Fibroblast of villous mesenchyme (primary cell): ENCODE measurements around the gene ZNF668. TPM values are rescaled to one million over a fixed set of nuclear protein-coding genes. Genes with fewer than 3 reads are reported as not detected.

Experiments
- DNase-seq: peaks from one replicate; pipeline ENCODE4 v3.0.0-alpha.2; 2010; ENCODE audit warnings: low read depth
- H3K4me3 ChIP-seq: 2 replicates; pipeline ENCODE4 v1.5.1; 2011; ENCODE audit warnings: low read depth, mild to moderate bottlenecking, low read length
- total RNA-seq: library from RNA; depleted of rRNA; stranded (reverse); fragments of >200 nt; gene quantifications from 2 replicates; pipeline ENCODE4 v1.2.3, GENCODE V29; 2012
- TF ChIP-seq, protein P1 (sequence below): IDR thresholded peaks from 2 replicates; pipeline ENCODE4 v1.5.1; 2012; ENCODE audit warnings: low read depth, mild to moderate bottlenecking, low read length; ENCODE audit not compliant: insufficient read depth

Gene ZNF668
- total RNA-seq, 1 donor = 16.0 TPM

- no peak overlapping the region for H3K4me3 ChIP-seq
- DNase-seq = no peak
- TF ChIP-seq, protein P1, sequence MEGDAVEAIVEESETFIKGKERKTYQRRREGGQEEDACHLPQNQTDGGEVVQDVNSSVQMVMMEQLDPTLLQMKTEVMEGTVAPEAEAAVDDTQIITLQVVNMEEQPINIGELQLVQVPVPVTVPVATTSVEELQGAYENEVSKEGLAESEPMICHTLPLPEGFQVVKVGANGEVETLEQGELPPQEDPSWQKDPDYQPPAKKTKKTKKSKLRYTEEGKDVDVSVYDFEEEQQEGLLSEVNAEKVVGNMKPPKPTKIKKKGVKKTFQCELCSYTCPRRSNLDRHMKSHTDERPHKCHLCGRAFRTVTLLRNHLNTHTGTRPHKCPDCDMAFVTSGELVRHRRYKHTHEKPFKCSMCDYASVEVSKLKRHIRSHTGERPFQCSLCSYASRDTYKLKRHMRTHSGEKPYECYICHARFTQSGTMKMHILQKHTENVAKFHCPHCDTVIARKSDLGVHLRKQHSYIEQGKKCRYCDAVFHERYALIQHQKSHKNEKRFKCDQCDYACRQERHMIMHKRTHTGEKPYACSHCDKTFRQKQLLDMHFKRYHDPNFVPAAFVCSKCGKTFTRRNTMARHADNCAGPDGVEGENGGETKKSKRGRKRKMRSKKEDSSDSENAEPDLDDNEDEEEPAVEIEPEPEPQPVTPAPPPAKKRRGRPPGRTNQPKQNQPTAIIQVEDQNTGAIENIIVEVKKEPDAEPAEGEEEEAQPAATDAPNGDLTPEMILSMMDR = no peak
Observed at GRCh38 chr16:31113121-31114120, 39.4 kb upstream of the ZNF668 start.

GRCh38 chr16:31112711-31113110 lies 38.7 kb upstream of the ZNF668 start:
- no peak overlapping the region for H3K4me3 ChIP-seq
- TF ChIP-seq, protein P1 = no peak
- no peak for DNase-seq

DNA sequence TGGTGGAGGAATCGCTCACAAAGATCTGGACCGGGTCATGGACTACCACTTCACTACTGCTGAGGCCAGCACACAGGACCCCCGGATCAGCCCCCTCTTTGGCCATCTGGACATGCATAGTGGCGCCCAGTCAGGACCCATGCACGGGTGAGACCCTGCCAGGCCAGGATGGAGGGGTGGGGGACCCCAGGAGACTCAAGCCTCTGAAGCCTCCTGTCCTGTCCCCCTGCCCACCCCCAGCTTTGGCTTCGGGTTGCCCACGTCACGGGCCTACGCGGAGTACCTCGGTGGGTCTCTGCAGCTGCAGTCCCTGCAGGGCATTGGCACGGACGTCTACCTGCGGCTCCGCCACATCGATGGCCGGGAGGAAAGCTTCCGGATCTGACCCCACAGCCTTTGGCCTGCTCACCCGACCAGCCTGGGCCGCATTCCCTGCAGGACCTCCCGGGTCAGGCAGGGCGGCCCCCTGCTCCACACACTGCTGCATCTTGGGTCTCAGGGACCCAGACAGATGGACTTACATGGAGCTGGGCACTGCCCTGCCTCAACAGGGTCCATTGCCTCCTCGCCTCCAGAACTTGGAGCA lies 37.9 kb upstream of the ZNF668 start:
- TF ChIP-seq, protein P1 = no peak
- no peak for DNase-seq
- H3K4me3 ChIP-seq = no peak overlapping the region

- no peak for DNase-seq
- TF ChIP-seq, protein P1 = no peak
- no peak overlapping the region for H3K4me3 ChIP-seq
Observed at GRCh38 chr16:31110106-31111034, 36.3 kb upstream of the ZNF668 start.

DNA sequence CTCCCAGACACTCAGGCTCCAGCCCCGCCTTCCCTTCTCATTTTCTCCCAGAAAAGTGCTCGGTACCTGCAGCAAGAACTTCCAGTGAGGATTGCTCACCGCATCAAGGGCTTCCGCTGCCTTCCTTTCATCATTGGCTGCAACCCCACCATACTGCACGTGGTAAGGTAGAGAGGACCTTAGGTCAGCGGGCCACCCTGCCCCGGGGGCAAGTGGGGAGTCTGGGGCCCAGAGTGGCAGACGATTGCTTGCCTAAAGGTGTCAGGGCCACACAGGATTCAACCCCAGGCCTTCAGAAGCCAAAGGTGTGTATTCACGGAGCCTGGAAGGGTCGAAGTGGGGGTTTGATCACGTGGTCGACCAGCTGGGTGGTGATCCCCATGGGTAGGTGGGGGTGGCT lies 35.6 kb upstream of the ZNF668 start:
- peak overlapping the region; percentile 90 for H3K4me3 ChIP-seq
- TF ChIP-seq, protein P1 = no peak
- DNase-seq = no peak

DNA sequence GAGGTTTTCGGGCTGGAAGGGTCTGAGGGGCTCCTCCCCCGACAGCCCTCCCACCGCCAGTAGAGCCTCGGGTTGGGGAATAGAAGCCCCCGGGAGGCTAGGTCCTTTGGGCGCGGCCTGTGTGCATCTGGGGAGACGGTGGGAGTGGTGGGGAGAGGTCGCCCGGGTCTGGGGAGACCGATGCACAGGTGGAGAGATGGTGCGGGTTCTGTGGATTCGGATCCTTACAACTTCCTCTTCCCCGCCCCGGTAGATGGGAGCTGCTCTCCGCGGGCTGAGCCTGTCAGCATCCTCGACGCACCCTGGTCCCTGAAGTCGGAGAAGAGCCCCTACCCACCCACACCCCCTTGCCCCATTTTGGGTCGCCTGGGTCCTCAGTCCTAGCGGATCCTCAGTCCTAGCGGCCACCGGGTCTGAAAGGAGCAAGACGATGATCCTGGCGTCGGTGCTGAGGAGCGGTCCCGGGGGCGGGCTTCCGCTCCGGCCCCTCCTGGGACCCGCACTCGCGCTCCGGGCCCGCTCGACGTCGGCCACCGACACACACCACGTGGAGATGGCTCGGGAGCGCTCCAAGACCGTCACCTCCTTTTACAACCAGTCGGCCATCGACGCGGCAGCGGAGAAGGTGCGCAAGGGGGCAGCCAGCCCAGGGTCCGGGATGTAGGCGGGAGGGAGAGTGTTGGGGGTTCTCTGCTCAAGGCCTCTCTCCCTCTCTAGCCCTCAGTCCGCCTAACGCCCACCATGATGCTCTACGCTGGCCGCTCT lies 34.9 kb upstream of the ZNF668 start:
- TF ChIP-seq, protein P1 = no peak
- no peak for DNase-seq
- peak overlapping the region; percentile 90 for H3K4me3 ChIP-seq
